ENCODE results near the gene ARHGEF38.
A peak's percentile ranks its signal among the peaks of the same experiment; 100 is the strongest.

The ARHGEF38 gene

GRCh38 chr4:105708181-105709080 lies 156.0 kb downstream of the ARHGEF38 start, which contains the start of the genes GSTCD and INTS12 (continued):
- TF ChIP-seq, protein P1, sequence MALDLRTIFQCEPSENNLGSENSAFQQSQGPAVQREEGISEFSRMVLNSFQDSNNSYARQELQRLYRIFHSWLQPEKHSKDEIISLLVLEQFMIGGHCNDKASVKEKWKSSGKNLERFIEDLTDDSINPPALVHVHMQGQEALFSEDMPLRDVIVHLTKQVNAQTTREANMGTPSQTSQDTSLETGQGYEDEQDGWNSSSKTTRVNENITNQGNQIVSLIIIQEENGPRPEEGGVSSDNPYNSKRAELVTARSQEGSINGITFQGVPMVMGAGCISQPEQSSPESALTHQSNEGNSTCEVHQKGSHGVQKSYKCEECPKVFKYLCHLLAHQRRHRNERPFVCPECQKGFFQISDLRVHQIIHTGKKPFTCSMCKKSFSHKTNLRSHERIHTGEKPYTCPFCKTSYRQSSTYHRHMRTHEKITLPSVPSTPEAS (tag by site-specific recombination; IDR thresholded peaks at IDR 0.05): peak; percentile 72
- TF ChIP-seq ZNF76 (tag by site-specific recombination; IDR thresholded peaks at IDR 0.05; ENCODE audit: borderline replicate concordance, low read depth): peak; percentile 81
- peak; percentile 98 for TF ChIP-seq KLF17 (tag by site-specific recombination; IDR thresholded peaks at IDR 0.05)
- TF ChIP-seq YY2 (tag by site-specific recombination; IDR thresholded peaks at IDR 0.05): peak; percentile 80; the same call in 1 of the 2 replicates
- TF ChIP-seq KLF1 (tag by site-specific recombination; IDR thresholded peaks at IDR 0.05): peak; percentile 76
- TF ChIP-seq ZNF426 (tag by site-specific recombination; IDR thresholded peaks at IDR 0.05): no peak
- no peak for TF ChIP-seq ZNF658 (tag by site-specific recombination; IDR thresholded peaks at IDR 0.05)
- peak; percentile 28 for TF ChIP-seq ZFHX2 (tag by site-specific recombination; conservative IDR thresholded peaks at IDR 0.05)
- TF ChIP-seq ZNF416 (tag by site-specific recombination; IDR thresholded peaks at IDR 0.05): 0 out of 2 replicates have a peak, but pooled peaks have one; percentile 41
- peak; percentile 65 for TF ChIP-seq GFI1B (tag by site-specific recombination; IDR thresholded peaks at IDR 0.05)
- TF ChIP-seq ZNF292 (tag by site-specific recombination; IDR thresholded peaks at IDR 0.05; ENCODE audit: borderline replicate concordance, low read depth): no peak
- peak; percentile 83 for TF ChIP-seq ZBTB21 (tag by site-specific recombination; IDR thresholded peaks at IDR 0.05)
- peak; percentile 48 for TF ChIP-seq WT1 (tag by site-specific recombination; IDR thresholded peaks at IDR 0.05)
- peak; percentile 100 for TF ChIP-seq ZEB2 (tag by site-specific recombination; IDR thresholded peaks at IDR 0.05)
- TF ChIP-seq ATF2 (tag by site-specific recombination; IDR thresholded peaks at IDR 0.05; ENCODE audit: low read depth): peak; percentile 73
- TF ChIP-seq OVOL3 (tag by site-specific recombination; IDR thresholded peaks at IDR 0.05): peak; percentile 55; the same call in 1 of the 2 replicates
- peak; percentile 46; the same call in 1 of the 2 replicates for TF ChIP-seq ZNF596 (tag by site-specific recombination; IDR thresholded peaks at IDR 0.05)
- no peak for TF ChIP-seq HOXD13 (CRISPR knock-in tag; IDR thresholded peaks at IDR 0.05; ENCODE audit: borderline replicate concordance)
- TF ChIP-seq ZNF473 (tag by site-specific recombination; IDR thresholded peaks at IDR 0.05): no peak
- TF ChIP-seq KLF10 (tag by site-specific recombination; IDR thresholded peaks at IDR 0.05): peak; percentile 67
- TF ChIP-seq MEIS1 (CRISPR knock-in tag; IDR thresholded peaks at IDR 0.05; ENCODE audit: borderline replicate concordance): no peak
- TF ChIP-seq ZNF10 (tag by site-specific recombination; IDR thresholded peaks at IDR 0.05): 0 out of 2 replicates have a peak, but pooled peaks have one; percentile 43
- TF ChIP-seq KLF7 (tag by site-specific recombination; IDR thresholded peaks at IDR 0.05; ENCODE audit: borderline replicate concordance): peak; percentile 97
- TF ChIP-seq ZNF174 (tag by site-specific recombination; IDR thresholded peaks at IDR 0.05): 0 out of 2 replicates have a peak, but pooled peaks have one; percentile 35
- no peak for TF ChIP-seq SCRT2 (tag by site-specific recombination; IDR thresholded peaks at IDR 0.05)
- peak; percentile 99 for TF ChIP-seq ZNF501 (tag by site-specific recombination; IDR thresholded peaks at IDR 0.05)
- no peak for TF ChIP-seq ZNF544 (tag by site-specific recombination; IDR thresholded peaks at IDR 0.05)
- TF ChIP-seq ZFP37 (tag by site-specific recombination; IDR thresholded peaks at IDR 0.05): peak; percentile 98
- TF ChIP-seq ZNF561 (tag by site-specific recombination; IDR thresholded peaks at IDR 0.05; ENCODE audit: borderline replicate concordance): peak; percentile 95
- TF ChIP-seq ZNF555 (tag by site-specific recombination; conservative IDR thresholded peaks at IDR 0.05): no peak
- 0 out of 2 replicates have a peak, but pooled peaks have one; percentile 29 for TF ChIP-seq ZNF223 (tag by site-specific recombination; IDR thresholded peaks at IDR 0.05)
- TF ChIP-seq ZIC2 (tag by site-specific recombination; IDR thresholded peaks at IDR 0.05): no peak
- peak; percentile 100 for TF ChIP-seq ZBTB1 (tag by site-specific recombination; IDR thresholded peaks at IDR 0.05)
- TF ChIP-seq ZNF221 (tag by site-specific recombination; IDR thresholded peaks at IDR 0.05; ENCODE audit: borderline replicate concordance): 0 out of 2 replicates have a peak, but pooled peaks have one; percentile 71
- TF ChIP-seq, protein P2, sequence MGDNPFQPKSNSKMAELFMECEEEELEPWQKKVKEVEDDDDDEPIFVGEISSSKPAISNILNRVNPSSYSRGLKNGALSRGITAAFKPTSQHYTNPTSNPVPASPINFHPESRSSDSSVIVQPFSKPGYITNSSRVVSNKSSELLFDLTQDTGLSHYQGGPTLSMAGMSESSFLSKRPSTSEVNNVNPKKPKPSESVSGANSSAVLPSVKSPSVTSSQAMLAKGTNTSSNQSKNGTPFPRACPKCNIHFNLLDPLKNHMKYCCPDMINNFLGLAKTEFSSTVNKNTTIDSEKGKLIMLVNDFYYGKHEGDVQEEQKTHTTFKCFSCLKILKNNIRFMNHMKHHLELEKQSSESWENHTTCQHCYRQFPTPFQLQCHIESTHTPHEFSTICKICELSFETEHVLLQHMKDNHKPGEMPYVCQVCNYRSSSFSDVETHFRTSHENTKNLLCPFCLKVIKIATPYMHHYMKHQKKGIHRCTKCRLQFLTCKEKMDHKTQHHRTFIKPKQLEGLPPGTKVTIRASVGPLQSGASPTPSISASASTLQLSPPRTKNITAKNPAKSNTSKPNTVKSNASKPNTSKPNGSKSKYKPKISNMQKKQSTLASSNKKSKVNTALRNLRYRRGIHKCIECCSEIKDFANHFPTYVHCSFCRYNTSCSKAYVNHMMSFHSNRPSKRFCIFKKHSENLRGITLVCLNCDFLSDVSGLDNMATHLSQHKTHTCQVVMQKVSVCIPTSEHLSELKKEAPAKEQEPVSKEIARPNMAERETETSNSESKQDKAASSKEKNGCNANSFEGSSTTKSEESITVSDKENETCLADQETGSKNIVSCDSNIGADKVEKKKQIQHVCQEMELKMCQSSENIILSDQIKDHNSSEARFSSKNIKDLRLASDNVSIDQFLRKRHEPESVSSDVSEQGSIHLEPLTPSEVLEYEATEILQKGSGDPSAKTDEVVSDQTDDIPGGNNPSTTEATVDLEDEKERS (tag by site-specific recombination; IDR thresholded peaks at IDR 0.05): peak; percentile 66; the same call in 1 of the 2 replicates

Measured in HEK293 (cell line).